ENCODE results near the gene ABCD1.
"Not testable (repeated sequence)": the region's sequence is repeated elsewhere in the genome, so short reads cannot be mapped to it uniquely, and the experiment has no call there.

ABCD1 gene

GRCh38 chrX:153694256-153694655 lies 30.4 kb upstream of the ABCD1 start:
- DNase-seq = not testable (repeated sequence)

- DNase-seq = no peak
Observed at GRCh38 chrX:153694687-153695270, 29.9 kb upstream of the ABCD1 start.

DNA sequence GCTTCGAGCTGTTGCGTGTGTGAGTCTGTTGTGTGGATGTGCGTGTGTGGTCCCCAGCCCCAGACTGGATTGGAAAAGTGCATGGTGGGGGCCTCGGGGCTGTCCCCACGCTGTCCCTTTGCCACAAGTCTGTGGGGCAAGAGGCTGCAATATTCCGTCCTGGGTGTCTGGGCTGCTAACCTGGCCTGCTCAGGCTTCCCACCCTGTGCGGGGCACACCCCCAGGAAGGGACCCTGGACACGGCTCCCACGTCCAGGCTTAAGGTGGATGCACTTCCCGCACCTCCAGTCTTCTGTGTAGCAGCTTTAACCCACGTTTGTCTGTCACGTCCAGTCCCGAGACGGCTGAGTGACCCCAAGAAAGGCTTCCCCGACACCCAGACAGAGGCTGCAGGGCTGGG lies 28.6 kb upstream of the ABCD1 start:
- no peak for DNase-seq

DNA sequence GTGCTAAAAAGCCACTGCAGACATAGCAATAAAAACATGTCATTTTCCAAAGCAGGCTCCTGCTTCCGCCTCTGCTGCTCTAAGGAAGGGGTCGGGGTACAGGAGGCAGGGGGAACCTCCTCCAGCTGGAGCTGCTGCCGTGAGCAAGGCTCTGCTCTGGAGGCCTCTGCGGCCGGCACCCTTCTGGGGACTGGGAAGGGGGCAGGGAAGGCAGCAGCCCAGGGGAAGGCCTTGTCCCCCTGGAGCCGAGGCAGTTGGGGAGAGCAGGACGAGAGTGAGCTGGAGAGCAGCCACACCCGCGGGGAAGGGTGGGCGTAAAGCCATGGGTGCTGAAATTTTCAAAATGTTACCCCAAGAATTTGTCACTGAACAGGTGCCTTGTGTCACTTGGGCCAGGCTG lies 28.1 kb upstream of the ABCD1 start:
- not testable (repeated sequence) for DNase-seq

GRCh38 chrX:153696986-153697722 lies 27.5 kb upstream of the ABCD1 start:
- DNase-seq = not testable (repeated sequence)

- no peak for DNase-seq
Observed at GRCh38 chrX:153697924-153698865, 26.5 kb upstream of the ABCD1 start.

GRCh38 chrX:153699210-153699783 lies 25.4 kb upstream of the ABCD1 start:
- DNase-seq = not testable (repeated sequence)

DNA sequence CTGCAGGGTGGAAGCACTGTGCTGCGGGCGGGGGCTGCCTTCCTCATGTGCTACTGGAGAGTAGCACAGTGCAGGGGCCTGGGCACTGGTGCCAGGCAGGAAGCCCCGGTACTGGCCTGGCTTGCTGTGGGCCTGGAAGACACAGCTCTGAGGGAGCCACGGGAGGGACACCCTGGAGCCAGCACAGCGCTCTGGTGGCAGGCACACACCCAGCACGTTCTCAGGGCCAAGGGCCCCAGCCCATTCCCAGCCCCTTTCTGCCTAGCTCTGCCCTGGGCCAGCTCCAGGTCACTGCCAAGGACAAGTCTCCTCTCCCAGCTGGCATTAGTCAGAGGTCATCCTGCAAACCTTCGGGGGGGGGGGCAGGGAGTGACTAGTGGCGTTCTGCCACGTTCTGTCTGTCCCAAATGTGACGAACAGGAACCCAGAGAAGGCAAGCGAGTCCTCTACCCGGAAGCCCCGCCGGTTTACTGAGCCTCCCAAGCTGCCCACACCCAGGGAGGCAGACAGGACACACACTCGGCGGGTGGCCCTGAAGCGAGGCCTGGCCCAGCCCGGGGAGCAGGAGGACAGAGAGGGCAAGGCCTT lies 24.8 kb upstream of the ABCD1 start:
- DNase-seq = not testable (repeated sequence)

DNA sequence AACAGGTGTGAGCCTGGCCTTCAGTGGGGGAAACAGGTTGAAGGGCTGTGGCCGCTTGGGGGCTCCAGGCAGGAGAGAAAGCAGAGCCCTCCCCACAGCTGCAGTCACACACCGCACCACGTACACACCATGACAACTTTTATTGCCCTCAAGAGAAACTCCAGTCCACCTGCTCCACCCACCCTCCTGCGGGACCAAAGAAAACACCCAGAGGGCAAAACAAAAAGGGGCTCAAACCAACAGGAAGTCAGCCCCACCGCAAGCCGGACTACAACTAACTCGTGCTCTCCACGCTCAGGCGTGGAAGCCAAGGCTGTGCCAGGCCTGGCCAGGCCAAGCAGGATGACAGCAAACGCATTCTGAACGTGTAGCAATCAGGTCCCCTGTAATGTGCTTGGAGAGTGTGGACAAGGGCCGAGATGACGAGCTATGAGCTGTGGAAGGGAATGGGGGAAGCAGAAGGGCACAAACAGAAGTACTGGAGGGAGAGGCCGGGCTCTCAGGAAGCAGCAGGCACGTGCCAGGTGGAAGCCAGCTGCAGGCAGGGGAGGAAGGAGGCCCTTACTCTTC lies 24.2 kb upstream of the ABCD1 start:
- no peak for DNase-seq

GRCh38 chrX:153700967-153701366 lies 23.7 kb upstream of the ABCD1 start:
- no peak for DNase-seq

DNA sequence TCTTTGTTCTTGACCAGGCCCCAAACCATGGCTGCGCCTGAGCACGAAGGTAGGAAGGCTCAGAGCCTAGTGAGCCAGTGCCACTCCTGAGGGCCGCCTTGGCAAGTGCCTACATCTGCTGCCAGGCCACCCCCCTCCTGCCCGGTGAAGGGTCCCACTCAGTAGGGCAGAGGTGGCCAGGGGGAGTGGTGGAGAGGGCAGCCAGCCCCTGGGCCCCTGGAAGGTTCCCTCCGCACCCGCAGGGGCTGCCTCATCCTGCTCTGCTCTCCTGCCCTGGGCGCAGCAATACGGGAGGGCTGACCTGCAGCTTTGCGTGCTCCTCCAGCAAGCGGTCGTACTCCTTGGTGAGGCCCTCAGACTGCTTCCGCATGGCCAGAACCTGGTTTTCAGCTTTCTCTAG lies 22.9 kb upstream of the ABCD1 start:
- no peak for DNase-seq

DNA sequence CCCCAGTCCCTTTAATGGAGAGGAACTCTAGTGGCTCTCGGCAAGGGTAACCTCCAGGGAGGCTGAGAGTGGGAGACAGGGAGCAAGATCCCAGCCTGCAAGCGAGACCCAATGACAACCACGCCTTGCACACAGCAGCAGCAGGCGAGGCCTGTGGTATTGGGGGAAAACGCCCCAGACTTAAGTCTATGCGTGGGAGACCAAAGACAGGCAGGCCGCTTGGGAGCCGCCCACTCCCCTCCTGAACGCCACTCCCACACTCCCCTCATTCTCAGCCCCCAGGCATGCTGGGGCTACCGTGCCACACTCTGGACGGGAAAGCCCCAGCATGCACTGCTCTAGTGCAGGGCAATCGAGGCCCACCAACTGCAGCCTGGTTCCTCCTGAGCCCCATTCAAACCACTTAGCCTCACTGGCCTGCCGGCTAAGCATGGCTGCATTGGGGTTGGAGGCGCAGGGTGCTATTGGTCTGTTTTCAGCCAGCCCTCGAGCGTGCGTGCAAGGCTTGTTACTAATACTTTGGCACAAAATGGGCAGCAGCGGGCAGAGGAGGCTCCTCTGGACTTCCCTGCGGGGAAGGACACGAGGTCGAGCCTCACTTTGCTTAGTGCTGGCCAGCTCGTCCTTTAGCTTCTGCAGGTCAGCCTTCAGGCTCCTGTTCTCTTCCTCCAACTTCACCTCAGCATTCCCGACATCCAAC lies 22.2 kb upstream of the ABCD1 start:
- no peak for DNase-seq

DNA sequence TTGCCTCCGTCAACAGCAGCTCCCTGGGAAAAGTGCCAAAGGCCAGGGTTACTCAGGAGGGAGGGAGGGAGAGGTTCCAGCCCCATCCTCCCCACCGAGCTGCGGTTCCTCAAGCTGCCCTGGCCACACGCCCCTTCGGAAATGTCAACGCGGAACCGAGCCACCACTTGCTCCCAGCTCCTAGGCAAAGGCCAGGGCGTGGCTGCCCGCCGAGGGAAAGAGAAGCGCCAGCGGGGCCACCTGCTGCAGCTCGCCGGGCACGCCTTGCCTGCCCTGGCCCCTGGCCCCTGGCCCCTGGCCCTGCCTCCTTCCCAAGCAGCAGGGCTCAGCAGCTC lies 21.7 kb upstream of the ABCD1 start:
- DNase-seq = no peak

- no peak for DNase-seq
Observed at GRCh38 chrX:153704021-153704526, 20.6 kb upstream of the ABCD1 start.

DNA sequence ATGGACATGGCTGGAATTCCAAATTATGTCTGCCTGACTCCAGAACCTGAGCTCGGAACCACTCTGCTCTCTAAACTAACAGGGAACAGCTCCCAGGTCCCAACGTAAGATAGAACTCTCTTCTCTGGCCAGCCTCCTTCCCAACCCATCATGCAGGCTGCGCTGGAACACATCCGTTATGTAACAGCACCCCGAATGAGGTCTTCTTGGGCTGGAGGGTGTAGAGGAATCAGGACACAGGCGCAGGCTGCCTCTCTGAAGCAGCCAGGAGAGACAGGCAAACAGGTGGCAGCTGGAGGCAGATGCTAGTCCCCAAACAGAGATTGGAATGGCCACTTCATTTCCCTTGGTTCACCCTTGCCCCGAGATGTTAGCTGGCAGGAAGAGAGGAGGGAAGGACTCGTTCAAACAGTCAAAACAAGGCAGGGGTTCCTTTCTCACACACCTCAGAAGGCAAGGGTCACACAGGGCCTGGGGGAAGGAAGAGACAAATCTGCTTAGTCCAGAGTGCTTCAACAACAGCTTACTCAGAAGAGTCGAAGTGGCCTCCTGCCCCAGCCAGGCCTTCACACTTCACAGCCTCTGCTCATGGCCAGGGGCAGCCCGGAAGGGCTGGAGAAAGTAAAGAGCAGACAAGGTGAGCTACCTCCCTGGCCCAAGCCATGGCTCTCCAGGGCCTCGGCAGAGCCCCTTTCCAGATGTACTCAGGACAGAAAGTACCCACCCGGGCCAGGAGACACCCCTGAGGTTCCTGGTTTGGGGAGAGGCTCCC lies 19.8 kb upstream of the ABCD1 start:
- not testable (repeated sequence) for DNase-seq

GRCh38 chrX:153705403-153706060 lies 19.1 kb upstream of the ABCD1 start:
- DNase-seq = not testable (repeated sequence)

- no peak for DNase-seq
Observed at GRCh38 chrX:153706799-153707198, 17.9 kb upstream of the ABCD1 start.

- no peak for DNase-seq
Observed at GRCh38 chrX:153707406-153707805, 17.2 kb upstream of the ABCD1 start.

DNA sequence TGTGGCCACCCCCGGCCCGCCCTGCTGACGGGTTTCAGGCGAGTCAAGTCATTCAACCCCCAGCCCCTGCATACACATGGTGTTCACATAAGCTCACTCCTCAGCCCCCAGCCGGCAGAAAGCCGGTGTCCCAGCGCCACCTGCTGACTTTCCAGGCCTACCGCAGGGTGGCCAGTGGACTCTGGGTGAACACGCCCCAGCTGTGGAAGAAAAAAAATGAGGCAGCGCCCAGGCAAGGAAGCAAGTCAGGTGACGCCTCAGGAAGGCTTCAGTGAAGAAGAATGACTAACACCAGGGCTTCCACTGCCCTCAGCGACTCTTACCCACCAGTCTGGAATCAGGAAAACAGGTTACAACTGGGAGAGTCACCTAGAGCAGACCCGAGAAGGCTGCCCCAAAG lies 16.2 kb upstream of the ABCD1 start:
- DNase-seq = peak in 42 of 51 donors; percentile 3 to 74 (median 41)

Measured in hypothalamus (tissue), 51 donors.